Measurements from ENCODE around the gene IGHMBP2.

DNA sequence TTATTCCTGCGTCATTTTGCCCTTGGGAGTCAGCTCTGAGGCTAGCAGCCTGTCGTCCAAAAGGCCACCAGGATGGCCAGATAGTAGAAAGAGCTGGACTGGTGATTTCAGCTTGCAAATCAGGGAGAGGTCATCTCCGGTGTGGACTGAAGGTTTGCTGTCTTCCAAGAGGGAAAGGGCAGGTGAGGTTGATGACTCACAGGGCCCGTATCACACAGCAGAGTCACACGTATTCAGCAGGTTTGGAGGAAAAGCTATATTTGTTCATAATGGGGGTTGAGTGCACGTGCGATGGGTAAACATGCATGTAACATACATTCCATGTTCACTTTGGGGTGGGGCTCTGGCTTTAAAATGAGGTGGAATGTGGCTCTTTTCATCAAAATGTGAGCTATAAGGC, 25.7 kb upstream of the IGHMBP2 start:
- TF ChIP-seq, protein P1, sequence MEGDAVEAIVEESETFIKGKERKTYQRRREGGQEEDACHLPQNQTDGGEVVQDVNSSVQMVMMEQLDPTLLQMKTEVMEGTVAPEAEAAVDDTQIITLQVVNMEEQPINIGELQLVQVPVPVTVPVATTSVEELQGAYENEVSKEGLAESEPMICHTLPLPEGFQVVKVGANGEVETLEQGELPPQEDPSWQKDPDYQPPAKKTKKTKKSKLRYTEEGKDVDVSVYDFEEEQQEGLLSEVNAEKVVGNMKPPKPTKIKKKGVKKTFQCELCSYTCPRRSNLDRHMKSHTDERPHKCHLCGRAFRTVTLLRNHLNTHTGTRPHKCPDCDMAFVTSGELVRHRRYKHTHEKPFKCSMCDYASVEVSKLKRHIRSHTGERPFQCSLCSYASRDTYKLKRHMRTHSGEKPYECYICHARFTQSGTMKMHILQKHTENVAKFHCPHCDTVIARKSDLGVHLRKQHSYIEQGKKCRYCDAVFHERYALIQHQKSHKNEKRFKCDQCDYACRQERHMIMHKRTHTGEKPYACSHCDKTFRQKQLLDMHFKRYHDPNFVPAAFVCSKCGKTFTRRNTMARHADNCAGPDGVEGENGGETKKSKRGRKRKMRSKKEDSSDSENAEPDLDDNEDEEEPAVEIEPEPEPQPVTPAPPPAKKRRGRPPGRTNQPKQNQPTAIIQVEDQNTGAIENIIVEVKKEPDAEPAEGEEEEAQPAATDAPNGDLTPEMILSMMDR (IDR thresholded peaks at IDR 0.05; ENCODE audit: insufficient read depth, low read length, poor library complexity, severe bottlenecking) = no peak
- TF ChIP-seq EZH2phosphoT487 (conservative IDR thresholded peaks at IDR 0.05; ENCODE audit: low read length) = no peak

Data from SU-DHL-6 (cell line).